DMS79 (cell line): ENCODE results near the gene NKX2-2.

Source experiments
- DNase-seq: peaks from one replicate; lab custom pipeline; 2025; lab: John Stamatoyannopoulos, UW

The NKX2-2 gene

DNA sequence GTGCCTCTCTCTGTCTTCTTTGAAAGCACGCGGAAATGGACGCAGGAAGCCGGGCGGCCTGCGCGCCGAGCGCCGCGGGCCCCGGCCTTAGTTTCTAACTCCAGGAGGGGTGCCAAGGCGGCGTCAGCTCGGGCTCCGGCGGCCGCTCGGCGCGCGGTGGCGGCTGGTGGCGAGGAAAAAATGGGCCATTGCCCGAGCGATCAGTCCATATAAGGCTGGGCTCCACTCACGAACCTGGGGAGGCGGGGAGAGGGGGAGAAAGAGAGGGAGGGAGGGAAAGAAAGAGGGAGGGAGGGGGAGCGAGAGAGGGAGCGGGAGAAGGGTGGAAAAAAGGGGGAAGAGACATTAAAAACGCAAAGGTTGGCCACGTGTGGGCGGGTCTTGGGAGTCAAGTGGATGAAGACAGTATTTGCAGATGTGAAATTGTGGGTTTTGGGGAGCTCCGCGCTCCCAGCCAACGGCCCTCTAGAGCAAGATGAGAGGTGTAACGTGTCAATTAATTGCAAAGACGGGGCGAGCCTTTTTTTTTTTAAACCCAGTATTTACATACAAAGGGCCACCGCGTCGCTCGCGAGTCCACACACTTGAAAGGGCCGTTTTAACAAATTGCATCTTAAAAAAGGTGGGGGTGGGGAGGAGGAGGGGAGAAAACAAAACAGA, at the start of gene NKX2-2:
NKX2-2 (minus strand) TSS at position 184 of the 660 bp plus-strand sequence. CDS start 395 bp downstream, outside the sequence.
- DNase-seq: no peak

GRCh38 chr20:21562656-21563055, 48.8 kb upstream of the NKX2-2 start:
- no peak for DNase-seq

DNA sequence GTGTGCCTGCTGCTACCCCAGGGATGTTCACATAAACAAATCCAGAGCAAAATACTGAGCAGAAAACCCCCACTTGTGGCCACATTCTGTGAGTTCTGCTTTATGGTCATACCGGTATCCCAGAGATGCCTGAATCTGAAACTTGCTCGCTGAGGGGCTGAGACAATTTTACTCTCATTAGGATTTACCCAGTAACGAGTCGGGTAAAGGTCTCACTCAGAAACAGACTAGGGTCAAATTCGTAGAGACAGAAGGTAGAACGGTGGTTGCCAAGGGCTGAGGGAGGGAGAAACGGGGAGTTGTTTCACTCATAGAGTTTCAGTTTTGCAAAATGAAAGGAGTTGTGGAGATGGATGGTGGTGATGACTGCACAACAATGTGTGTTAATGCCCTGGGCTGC, 45.4 kb upstream of the NKX2-2 start:
- no peak for DNase-seq

- DNase-seq: no peak
Observed at GRCh38 chr20:21557241-21558020, 43.6 kb upstream of the NKX2-2 start.

GRCh38 chr20:21556398-21556797, 42.5 kb upstream of the NKX2-2 start:
- DNase-seq: no peak

- no peak for DNase-seq
Observed at GRCh38 chr20:21555470-21556120, 41.7 kb upstream of the NKX2-2 start.

GRCh38 chr20:21554985-21555384, 41.1 kb upstream of the NKX2-2 start:
- DNase-seq: no peak

- no peak for DNase-seq
Observed at GRCh38 chr20:21554376-21554890, 40.6 kb upstream of the NKX2-2 start.

GRCh38 chr20:21550587-21550986, 36.7 kb upstream of the NKX2-2 start:
- no peak for DNase-seq

DNA sequence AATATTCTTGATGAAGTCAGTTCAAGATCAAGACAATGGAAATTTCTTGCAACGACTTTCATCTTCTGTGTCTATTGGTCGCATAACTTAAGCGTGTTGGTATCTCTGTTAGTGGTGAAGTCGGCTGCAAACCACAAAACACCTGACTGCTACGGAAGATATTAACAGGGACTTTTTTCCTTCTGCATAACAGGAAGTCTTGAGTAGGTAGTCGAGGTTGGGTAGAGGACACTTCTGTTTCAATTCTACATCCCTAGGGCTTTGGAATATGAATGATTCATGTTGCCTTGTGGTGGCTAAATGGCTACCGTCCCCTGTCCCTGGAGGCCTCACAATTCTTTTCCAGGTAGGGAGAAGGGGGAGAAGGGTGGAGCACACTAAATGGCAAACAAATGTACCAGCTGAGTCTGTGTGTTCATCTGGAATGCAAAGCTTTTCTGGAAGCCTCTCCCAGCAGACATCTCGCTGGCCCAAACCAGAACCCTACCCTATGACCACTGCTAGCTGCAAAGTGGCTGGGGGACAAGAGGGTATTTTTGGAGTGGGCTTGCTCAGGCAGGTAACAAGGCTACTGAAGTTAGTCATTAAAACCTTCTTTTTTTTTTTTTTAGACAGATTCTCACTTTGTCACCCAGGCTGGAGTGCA, 34.6 kb upstream of the NKX2-2 start:
- DNase-seq: no peak

DNA sequence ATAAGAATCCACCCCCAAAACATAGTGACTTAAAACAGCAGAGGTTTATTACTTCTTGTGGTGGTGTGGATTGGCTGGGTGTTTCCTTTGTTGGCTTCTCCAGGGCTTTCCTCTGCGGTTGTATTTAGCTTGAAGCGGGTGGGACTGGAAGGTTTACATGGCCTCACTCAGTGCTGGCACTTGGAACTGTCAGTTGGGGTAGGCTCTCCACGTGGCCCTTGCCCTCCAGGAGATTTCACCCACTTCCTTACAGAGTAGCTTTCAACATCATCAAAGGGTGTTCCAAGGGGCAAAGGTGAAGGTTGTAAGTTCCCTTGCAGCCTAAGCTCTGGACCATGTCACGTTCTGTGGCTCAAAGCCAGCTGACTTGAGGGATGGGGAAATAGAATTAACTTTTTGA, 32.5 kb upstream of the NKX2-2 start:
- DNase-seq: no peak

- DNase-seq: no peak
Observed at GRCh38 chr20:21539512-21539911, 25.6 kb upstream of the NKX2-2 start.

GRCh38 chr20:21534886-21535285, 21.0 kb upstream of the NKX2-2 start:
- no peak for DNase-seq

DNA sequence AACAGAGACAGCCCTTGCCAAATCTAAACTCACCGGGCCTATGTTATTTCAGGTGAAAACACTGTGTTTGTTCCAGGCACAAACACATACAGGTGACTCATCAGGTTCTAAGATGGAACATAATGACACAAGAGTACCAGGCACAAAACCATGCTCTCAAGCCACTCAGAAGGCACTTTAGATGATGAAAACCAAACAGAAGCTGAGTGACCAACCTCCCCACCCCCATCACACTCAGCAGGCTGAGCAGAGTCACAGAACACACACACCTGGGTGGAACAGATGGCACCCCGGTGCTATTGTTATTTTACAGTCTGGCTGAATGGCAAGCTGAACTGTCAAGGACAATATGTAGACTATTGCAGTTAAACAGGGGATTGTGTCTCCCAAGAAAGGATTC, 20.6 kb upstream of the NKX2-2 start:
- DNase-seq: no peak

DNA sequence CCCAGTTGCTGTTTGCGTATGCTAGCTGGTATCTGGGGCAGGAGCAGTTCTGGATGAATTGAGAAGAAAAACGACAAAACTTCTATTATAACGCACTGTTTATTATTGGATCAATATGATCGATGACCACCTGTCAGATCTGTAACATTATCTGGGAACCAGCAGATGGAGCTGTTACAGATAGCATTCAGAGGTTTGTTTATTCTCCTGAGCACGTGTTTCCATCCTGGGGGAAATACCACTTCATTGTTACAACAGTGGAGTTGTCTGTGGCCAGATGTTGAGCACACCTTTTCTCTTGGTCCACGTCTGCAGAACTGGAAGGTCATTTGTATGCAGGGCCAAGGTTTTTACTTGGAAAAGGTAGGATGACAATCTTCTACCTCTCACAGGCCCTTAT, 16.0 kb upstream of the NKX2-2 start:
- DNase-seq: no peak

GRCh38 chr20:21528870-21529269, 15.0 kb upstream of the NKX2-2 start:
- DNase-seq: no peak

DNA sequence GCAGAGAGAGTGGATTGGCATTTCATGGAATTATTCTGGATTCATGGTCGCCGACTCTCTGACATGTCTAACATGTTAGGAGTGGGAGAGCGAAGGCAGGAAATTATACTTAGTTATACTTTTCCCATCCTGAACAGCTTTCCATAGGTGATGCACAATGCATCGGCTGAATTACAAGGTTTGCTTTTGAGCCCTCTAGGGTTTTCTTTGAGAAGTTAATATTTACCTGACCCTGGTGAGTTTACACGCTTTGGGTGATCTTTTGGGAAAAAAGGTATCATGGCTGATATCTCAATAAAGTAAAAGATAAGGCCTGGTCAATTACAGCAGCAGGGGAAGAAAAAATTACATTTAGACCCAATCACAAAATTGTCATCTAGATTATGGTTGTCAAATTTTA, 14.0 kb upstream of the NKX2-2 start:
- DNase-seq: no peak

DNA sequence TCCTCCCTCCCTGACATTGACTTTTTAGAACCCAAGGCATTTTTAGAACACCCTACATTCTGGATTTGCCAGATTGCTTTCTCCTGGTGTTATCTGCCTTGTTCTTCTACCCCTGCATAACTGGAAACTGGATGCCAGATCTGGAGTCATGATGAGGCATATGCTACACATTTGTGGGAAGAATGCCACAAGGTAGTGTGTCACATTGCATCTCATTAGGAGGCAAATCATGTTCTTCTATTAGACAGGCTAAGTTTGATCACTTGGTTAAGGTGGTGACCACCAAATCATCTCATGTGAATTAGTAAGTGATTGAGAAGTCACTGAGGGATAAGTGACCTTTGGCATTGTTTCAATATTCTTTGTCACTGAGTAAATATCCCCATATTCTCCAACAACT, 12.9 kb upstream of the NKX2-2 start:
- no peak for DNase-seq

- no peak for DNase-seq
Observed at GRCh38 chr20:21523895-21524294, 10.0 kb upstream of the NKX2-2 start.

DNA sequence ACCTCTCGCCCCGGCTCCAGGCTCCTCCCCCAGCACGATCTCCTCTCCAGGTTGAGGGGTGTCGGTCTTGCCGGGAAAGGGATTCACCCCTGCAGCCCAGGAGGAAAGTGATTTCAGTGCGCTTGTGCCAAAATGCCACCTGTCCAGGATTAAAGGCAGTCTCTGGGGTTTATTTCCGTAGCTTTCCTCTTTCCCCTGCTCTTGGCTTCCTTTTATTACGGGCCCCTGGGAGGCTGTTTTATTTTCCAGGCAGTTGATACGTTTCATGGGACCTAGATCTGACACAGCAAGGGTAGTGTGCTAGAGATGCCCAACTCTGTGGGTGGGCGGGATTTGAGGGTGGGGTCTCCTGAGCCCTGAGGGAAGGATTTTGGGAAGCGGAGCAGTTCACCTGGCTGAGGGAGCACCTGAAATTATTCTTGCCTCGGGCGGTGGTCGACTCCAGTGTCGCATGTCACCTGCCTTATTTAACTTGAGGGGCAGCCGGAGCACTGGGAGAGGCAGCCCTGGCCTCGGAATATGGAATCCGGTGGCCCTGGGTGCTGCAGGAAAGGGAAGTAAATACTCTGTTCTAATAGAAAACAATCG, 9.5 kb upstream of the NKX2-2 start:
- DNase-seq: no peak

DNA sequence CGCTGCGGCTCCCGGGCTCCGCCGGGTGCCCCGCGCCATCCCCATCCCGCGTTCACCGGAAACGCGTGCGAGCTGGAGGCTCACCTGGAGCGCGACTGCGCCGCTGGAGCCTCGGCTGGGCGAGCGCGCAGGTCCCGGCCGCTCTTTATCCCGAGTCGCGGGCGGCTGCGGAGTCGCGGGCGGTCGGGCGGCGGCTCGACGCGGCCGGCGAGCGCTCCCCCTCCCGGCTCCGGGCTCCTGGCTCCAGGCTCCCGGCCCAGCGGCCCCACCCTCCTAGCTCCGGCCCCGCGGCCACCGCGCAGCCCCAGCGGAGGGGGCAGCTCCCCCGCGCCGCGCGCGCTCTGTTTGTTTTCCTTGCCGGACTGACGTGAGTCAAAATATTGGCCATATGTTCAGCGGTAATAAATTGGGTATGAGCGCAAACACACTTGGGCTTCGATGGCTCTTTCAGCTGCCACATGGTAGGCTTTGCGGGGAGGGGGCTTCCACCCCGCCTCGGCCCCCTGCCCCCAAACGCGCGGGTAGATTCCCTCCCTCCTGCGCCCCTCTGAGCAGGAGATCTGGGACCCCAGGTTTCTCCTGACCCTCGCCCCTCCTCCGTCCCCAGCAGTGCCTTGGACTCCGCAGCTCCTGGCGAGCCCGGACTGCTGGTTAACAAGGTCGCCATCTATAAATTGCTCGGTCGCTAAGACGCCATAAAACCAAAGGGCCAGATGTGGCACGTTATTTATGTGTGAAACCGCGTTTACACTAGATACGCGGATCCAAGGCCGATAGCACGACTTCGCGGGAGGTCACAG, 8.8 kb upstream of the NKX2-2 start:
- no peak for DNase-seq
